ENCODE results near the gene SSTR3. TPM values are rescaled to one million over a fixed set of nuclear protein-coding genes. Genes with fewer than 3 reads are reported as not detected.

SSTR3 gene
- total and polyA plus RNA-seq, 11 donors: 0.07 TPM; not detected in 10

- 11 to 15% (median 14%) methylated on average over 17 to 23 of the region's 23 CpGs for WGBS, 4 donors
- Histone ChIP-seq H3K36me3 (peaks cover 0 to 18% (median 0%) of the 10 kb centered on the region in 9 donors), H3K9me3 (no peaks in the 10 kb centered on the region), H3K27me3 (peaks cover 0 to 60% (median 36%) of the 10 kb centered on the region in 9 donors), H3K4me3 (peak within 1 kb of the TSS in 11 of 12 donors; percentile 4 to 77 (median 33)), H3K27ac (peak within 1 kb of the TSS in 3 of 12 donors; percentile 14 to 90 (median 30)), H3K4me1 (peaks cover 0 to 57% (median 0%) of the 10 kb centered on the region in 12 donors)
- TF ChIP-seq CTCF (IDR thresholded peaks at IDR 0.05) (no peak), POLR2A (IDR thresholded peaks at IDR 0.05) (no peak)
- DNase-seq: peak; percentile 62 to 92 (median 77)
- ATAC-seq: peak; percentile 41 to 81 (median 72)
- intact Hi-C loops (cut with DNase I): no loop called here
Measured at GRCh38 chr22:37244114-37244921, 32.0 kb upstream of the SSTR3 start, which contains the start of gene RAC2. TSS of gene RAC2 (minus strand) at chr22:37244269. CDS start at chr22:37244148, 121 bp downstream.

DNA sequence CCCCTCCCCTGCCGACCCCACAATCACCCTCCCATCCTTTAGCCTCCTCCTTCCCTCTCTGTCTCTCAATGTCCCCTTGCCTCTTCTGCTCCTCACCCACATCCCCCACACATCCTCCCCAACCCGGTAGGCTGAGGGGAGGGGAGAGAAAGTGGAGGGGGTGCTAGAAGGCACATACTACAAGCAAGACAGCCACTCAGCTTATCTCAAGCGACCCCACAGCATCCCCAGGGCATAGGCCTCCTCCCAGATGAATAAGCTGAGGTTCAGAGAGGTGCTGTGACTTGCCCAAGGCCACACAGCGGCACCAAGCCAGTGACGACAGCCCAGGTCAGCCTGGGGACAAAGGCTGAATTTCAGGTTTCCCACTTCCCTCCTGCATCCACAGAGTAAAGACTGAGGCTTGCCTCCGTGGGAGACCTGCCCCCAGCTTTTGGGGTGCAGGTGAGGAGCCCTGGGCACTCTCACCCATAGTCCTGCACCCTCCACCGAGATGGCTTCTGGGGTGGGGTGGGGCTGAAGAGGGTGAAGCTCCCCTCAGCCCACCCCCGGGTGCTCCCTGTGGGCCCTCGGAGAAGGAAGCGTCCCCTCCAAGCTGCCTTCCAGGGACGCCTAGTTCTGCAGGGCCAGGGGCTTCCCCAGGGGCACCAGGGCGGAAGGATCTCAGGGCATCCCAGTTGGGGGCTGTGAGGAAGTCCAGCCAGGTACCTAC, 31.3 kb upstream of the SSTR3 start:
- peak overlapping the region in 3 of 12 donors; percentile 14 to 90 (median 30) for H3K27ac ChIP-seq
- peaks cover 0 to 67% (median 36%) of the 10 kb centered on the region in 9 donors for H3K27me3 ChIP-seq
- 31 to 61% (median 43%) methylated on average over 9 to 12 of the region's 12 CpGs for WGBS, 4 donors

GRCh38 chr22:37242395-37242918, 30.2 kb upstream of the SSTR3 start:
- Histone ChIP-seq H3K4me1 (peaks cover 0 to 68% (median 0%) of the 10 kb centered on the region in 12 donors), H3K36me3 (peaks cover 0 to 18% (median 0%) of the 10 kb centered on the region in 9 donors), H3K4me3 (peak overlapping the region in 4 of 12 donors; percentile 33 to 77 (median 43)), H3K9me3 (no peaks in the 10 kb centered on the region), H3K27ac (peak overlapping the region in 2 of 12 donors; percentile 9 to 90), H3K27me3 (peaks cover 0 to 78% (median 41%) of the 10 kb centered on the region in 9 donors)
- intact Hi-C loops (cut with DNase I): no loop called here
- WGBS, 4 donors: 24 to 43% (median 39%) methylated on average over 16 of the region's 16 CpGs
- ATAC-seq: peak in 3 of 4 donors; percentile 60 to 69 (median 67)
- DNase-seq: peak; percentile 40 to 80 (median 62)
- TF ChIP-seq CTCF (IDR thresholded peaks at IDR 0.05): no peak
- no peak for TF ChIP-seq POLR2A (IDR thresholded peaks at IDR 0.05)

More for the DNA sequence above, 31.3 kb upstream of the SSTR3 start:
- intact Hi-C loops (cut with DNase I): no loop called here
- peak overlapping the region in 11 of 12 donors; percentile 4 to 77 (median 33) for H3K4me3 ChIP-seq
- H3K9me3 ChIP-seq: no peaks in the 10 kb centered on the region
- TF ChIP-seq POLR2A (IDR thresholded peaks at IDR 0.05) (no peak), CTCF (IDR thresholded peaks at IDR 0.05) (no peak)
- ATAC-seq (peak in 2 of 4 donors; percentile 5 to 8), DNase-seq (no peak)
- peaks cover 0 to 64% (median 0%) of the 10 kb centered on the region in 12 donors for H3K4me1 ChIP-seq
- H3K36me3 ChIP-seq: peaks cover 0 to 18% (median 0%) of the 10 kb centered on the region in 9 donors
